ENCODE data around the gene PCDHGA2.
"Not testable (repeated sequence)": the region's sequence is repeated elsewhere in the genome, so short reads cannot be mapped to it uniquely, and the experiment has no call there.

PCDHGA2 gene

DNA sequence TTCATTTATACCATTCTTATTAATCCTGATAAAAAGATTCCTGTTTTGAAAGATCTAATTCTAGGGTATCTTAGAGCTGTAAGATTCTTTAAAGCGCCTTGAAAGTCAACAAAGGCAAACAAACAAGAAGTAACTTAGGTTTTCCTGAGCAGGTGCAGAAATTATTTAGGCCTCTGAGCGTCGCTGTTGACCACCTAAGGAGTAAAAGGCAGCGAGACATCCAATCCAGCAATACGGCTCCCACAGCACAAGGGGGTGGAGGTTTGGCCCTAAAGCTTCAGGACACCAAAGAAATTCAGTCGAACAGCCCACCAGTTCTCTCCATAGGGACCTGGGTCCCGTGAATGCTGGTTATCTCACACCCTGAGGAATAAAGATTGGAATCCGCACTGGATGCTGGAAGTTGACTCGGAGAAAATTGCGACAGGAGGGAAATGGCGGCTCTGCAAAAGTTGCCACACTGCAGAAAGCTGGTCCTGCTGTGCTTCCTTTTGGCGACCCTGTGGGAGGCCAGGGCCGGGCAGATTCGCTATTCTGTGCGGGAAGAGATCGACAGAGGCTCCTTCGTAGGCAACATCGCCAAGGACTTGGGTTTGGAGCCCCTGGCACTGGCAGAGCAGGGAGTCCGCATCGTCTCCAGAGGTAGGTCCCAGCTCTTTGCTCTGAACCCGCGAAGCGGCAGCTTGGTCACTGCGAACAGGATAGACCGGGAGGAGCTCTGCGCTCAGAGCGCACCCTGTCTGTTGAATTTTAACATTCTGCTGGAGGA lies at the start of gene PCDHGA2:
TSS of gene PCDHGA2 (plus strand) at position 223 of the 769 bp plus-strand sequence.
- DNase-seq: no peak

DNA sequence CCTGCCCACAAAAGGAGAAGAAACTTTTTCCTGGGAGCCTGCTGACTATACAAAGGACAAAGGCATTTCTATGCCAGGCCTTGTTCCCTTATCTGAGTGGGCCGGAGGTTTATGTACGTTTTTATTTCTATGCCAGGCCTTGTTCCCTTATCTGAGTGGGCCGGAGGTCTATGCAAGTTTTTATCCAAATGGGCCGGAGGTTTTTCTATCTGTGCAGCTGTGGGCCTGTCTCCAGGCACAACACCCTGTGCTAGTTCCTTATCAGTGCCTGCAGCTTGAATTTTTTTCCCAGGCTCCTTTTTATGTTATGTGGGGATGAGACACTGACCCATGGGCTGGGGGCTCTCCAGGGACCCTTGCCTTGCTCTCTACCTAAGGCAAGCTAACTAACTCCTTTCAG lies 40.2 kb upstream of the PCDHGA2 start:
- DNase-seq: no peak

DNA sequence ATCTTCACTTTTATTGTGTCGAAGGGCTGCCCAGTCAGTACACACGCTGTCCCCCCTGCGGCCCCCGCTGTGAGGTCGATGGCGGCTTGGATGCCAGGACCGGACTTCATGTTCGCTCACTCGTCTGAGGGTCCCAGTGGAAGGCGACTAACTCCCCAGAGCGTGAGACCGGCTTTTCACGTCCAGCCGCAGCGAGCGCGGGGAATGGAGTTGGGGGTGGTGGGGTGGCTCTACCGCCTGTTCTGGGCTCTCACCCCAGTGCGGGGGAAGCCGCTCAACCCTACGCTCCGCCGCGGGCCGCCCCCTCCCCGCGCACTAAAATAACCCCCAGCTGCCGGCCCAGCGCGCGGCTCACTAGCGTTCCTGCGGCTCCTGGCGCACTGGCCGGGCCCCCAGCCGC lies 34.8 kb upstream of the PCDHGA2 start, which contains the start of gene SLC25A2:
TSS of gene SLC25A2 (minus strand) at position 294 of the 400 bp plus-strand sequence. CDS start at position 110, 184 bp downstream.
- no peak for DNase-seq

DNA sequence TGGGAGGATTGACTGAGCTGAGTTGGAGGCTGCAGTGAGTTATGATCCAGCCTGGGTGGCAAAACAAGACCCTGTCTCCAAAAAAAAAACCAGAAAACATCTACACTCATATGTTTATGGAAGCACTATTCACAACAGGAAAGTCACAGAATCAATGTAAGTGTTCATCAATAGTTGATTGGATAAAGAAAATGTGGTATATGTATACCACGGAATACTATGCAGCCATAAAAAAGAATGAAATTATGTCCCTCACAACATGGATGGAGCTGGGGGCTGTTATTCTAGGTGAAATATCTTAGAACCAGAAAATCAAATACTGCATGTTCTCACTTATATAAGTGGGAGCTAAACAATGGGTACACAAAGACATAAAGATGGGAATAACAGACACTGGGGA lies 31.9 kb upstream of the PCDHGA2 start:
- no peak for DNase-seq

DNA sequence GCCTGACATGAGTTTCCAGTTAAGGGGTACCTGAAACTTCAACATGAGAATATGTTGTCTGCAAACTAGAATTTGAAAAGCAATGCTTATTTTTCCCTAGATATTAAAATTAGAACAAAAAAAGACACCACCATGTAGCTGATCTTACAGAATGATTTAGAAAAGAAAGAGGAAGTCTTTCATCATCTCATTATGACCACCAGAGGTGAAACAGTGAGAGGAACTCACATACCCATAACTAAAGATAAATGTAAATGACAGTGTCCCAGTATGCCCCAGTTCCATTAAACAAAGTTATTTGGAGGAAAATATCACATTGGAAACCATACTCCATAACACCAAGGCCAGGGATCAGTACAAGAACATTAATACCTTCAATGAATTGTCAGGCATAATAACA lies 24.8 kb upstream of the PCDHGA2 start:
- peak in 1 of 2 experiments; percentile 7 for DNase-seq

DNA sequence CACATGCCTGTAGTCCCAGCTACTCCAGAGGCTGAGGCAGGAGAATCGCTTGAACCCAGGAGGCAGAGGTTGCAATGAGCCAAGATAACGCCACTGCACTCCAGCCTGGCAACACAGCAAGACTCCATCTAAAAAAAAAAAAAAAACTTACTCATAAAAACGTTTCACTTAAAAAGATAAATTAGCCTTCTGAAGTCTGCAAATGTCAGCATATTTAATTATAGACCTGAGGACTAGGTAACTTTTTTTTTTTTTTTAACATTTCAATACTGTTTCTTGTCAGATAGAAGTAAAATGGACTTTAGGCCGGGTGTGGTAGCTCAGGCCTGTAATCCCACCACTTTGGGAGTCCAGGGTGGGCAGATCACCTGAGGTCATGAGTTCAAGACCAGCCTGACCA lies 21.6 kb upstream of the PCDHGA2 start:
- DNase-seq: not testable (repeated sequence)

DNA sequence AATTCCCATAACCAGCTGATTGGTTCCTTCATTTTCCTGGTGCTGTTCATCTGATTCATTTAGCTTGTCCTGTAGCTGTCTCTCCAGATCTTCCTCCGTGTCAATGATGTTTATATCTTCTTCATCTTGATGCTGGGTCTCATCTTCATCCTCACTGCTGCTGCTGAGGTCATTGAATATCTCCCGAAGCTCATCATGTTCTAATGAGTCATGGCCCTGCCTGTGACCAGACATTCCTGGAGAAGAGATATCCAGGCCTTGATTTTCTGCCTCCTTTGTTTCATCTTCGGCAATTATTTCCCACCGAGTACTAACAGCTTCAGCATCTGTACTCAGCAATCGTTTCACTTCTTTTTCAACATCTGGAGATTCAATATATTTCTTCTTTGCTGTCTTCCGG lies 19.4 kb upstream of the PCDHGA2 start:
- DNase-seq: no peak

DNA sequence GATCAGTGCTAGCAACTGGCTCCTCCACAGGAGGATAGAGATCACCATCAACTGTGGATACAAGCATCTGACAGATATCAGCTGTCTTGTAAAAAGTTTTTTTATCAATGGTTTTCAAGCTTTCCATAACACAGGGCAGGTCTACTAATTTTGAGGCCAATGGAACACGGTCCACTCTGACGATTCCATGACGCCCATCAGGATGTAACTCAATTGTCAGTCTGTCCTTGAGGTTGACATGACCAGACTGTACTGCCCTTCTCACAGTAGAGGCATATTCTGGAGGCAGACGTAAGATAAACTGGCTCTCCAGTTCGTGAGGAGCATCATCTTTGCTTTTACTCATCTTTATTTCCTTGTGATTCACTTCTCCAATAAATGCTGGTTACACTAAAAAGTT lies 18.9 kb upstream of the PCDHGA2 start:
- no peak for DNase-seq

DNA sequence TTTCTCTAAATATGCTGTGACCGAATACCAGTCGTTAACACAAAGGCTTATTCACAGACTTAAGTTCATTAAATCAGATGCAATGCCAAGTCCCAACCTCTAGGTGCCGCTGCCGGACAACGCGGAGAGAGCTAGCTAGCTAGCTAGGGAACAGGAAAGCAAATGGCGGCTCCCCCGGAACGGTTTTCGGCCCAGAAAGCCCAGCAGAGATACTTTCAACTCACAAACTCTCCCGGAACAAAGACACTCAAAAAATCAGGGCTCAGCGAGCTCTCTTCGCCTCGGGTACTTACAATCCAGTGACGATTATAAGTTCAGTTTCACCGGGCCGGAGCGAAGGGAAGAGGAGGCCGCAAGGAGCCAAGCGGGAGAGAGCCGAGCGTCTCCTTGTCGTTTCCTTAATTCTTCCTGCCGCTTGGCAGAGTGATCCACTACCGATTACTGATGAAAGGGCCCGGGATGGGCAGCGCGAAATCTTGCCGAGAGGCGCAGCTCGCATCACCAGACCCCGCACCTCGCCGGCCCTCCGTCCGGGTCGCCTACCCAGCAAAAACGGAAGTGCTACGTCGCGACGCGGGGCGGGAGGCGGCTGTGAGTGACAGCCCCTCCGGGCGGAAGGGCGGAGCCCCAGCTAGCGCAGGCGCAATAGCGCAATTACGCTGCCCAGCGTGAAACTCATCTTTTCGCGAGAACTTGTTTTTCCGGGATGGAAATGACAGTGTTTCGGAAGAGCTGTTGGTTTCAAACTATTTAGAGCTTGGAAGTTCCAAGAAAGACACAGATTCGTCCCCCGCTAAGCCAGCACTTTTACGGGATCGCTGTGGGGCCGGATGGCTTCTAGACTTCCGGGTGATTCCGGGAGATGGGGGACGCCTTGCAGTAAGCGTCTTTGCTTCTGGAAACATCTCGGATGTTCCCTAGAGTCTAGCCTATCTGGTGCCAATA lies 18.1 kb upstream of the PCDHGA2 start, which contains the start of gene TAF7:
TSS of gene TAF7 (minus strand) at position 560 of the 945 bp plus-strand sequence. CDS start 740 bp downstream, outside the sequence.
- DNase-seq: peak; percentile 81 to 84

DNA sequence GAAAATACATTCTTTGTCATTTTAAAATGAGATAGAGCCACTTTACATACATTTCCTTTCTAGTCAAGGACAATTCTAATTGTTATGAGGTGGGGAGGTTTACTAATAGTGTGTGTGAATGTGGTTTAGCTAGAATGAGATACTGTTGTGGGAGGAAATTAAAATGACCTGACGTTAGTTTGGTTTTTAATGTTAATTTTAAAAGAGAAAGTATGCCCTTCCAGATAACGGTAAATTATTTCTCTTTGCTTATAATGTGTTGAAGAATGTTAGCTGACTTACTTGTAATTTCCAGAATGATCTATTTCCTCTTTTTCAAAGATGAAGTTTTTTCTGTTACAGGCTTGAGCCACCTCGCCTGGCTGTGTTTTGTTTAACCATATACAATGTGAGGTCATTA lies 16.3 kb upstream of the PCDHGA2 start:
- no peak for DNase-seq

DNA sequence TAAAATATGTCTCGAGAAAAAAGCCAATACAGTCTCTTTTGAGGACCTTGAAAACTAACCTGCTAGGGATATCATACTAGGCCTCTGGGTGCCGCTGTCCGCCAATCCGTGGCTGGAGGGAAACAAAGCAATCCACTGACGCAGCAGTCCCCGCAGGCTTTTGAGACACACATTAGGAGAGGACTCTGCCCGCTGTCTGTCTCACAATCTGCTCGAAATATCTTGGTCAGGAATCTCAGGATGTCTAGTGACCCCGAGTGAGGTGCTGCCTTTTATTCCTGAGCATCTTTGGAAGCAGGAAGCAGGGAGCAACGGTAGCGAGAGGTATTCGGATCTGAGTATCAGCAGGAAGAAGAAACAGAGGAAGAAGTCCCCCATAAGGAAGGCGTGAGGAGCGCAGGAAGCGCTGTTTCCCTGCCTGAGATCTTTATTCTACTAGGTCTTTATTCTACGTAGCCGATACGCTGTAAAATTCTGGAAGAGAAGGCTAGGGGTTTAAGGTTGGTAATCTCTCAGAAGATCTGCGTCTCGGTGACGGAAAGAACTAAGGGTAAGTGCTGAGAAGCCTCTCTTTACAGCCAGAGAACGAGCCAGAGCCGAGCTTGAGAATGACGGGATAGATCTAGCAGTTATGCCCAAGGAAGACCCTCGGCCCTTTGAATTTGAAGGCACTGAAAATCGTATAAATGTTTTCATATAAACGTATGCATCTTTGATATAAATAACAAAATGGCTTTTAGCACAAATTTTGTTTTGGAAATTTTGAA lies 12.3 kb upstream of the PCDHGA2 start:
- no peak for DNase-seq

DNA sequence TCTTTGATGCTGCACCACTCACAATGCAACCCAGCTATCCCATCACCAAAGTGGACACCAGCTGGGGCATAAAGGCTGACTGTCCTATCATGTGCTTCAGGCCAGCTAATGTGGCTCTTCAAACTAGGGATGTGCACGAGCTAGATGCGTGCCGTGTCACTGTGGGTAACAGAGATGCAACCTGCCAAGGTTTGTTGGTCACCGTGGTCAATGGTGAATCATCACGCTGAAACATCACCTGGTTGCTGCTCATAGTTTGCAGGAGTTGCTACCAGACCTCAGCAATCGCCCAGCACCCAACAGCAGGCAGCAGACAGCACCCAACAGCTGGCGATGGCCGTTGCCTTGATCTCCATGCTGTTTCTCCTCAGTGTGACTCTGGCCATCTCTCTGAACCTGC lies 10.3 kb upstream of the PCDHGA2 start:
- DNase-seq: no peak

DNA sequence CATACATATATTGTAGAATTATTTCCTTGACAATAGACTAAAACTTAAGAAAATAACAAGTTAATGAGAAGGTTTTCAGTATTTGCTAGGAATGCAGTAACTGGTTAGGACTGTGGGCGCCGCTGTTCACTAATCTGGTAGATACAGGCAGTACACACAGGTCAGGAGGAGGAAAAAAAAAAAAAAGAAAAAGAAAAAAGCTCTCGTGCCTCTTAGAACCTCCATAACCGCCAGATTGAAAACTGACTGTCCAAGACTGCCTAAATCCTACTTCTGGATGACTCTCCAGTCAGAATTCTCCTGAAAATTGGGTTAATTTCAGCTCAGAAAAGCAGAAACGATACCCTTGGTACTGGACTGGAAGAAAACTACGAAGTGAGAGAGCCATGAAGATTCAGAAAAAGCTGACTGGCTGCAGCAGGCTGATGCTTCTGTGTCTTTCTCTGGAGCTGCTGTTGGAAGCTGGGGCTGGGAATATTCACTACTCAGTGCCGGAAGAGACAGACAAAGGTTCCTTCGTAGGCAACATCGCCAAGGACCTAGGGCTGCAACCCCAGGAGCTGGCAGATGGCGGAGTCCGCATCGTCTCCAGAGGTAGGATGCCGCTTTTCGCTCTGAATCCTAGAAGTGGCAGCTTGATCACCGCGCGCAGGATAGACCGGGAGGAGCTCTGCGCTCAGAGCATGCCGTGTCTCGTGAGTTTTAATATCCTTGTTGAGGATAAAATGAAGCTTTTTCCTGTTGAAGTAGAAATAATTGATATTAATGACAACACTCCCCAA lies 8.1 kb upstream of the PCDHGA2 start, which contains the start of gene PCDHGA1:
TSS of gene PCDHGA1 (plus strand) at position 216 of the 782 bp plus-strand sequence.
- DNase-seq: peak; percentile 19 to 28

DNA sequence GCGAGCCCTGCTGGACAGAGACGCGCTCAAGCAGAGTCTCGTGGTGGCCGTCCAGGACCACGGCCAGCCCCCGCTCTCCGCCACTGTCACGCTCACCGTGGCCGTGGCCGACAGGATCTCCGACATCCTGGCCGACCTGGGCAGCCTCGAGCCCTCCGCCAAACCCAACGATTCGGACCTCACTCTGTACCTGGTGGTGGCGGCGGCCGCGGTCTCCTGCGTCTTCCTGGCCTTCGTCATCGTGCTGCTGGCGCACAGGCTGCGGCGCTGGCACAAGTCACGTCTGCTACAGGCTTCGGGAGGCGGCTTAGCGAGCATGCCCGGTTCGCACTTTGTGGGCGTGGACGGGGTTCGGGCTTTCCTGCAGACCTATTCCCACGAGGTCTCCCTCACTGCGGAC lies 6.0 kb upstream of the PCDHGA2 start:
- DNase-seq: not testable (repeated sequence)

DNA sequence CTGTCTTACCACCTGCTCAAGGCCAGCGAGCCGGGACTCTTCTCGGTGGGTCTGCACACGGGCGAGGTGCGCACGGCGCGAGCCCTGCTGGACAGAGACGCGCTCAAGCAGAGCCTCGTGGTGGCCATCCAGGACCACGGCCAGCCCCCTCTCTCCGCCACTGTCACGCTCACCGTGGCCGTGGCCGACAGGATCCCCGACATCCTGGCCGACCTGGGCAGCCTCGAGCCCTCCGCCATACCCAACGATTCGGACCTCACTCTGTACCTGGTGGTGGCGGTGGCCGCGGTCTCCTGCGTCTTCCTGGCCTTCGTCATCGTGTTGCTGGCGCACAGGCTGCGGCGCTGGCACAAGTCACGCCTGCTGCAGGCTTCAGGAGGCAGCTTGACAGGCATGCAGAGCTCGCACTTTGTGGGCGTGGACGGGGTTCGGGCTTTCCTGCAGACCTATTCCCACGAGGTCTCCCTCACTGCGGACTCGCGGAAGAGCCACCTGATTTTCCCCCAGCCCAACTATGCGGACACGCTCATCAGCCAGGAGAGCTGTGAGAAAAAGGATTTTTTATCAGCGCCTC lies 2.3 kb downstream of the PCDHGA2 start:
- not testable (repeated sequence) for DNase-seq

DNA sequence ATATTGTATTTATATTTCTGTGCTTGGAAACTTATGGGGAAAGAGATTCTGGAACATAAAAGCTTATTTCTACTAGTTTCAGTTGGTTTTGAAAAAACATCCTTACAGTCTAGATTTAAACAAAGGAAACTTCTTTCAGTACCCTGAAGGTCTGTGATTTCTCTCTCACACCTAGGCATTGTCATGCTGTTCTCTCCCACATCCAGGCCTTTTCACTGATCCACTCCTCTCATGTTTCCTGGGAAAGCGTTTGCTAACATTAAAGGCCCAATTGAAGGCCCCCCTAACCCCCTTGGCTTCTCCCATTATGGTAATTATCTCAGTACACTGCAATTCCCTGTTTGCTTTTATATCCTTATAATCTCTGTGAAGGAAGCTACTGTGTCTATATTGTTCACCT lies 4.2 kb downstream of the PCDHGA2 start:
- DNase-seq: no peak

DNA sequence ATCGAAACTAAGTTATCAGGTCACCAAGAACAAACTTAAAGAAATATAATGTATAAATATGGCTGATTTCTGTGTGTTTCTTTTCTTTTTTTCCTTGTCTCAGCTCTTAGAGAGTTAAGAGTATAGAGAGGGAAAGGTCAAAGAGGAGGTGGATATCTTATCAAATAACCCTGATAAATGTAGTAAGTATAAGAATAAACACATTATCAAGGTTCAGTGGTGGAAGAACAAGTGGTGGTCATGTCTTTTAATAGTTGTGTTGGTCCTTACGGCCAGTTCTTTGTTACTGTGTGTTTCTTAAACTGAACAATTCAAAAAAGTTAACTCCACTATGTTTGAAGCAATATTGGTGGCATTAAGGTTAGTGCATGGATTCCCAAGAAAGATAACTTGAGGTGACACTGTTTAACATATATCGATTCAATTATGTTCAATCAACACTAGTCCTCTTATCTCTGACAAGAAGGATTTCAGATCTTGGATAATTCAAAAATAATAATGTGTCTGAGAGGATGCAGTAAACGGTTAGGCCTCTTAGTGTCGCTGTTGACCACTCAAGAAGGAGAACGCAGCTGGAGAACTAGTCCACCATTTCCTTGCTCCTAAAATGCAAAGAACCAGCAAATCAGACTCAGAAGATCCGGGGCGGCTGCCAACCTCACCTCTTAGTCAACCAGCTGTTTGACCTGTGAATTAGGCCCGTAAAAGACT lies 4.8 kb downstream of the PCDHGA2 start, which contains the start of gene PCDHGA3:
TSS of gene PCDHGA3 (plus strand) at position 588 of the 711 bp plus-strand sequence. CDS start 205 bp downstream, outside the sequence.
- no peak for DNase-seq

DNA sequence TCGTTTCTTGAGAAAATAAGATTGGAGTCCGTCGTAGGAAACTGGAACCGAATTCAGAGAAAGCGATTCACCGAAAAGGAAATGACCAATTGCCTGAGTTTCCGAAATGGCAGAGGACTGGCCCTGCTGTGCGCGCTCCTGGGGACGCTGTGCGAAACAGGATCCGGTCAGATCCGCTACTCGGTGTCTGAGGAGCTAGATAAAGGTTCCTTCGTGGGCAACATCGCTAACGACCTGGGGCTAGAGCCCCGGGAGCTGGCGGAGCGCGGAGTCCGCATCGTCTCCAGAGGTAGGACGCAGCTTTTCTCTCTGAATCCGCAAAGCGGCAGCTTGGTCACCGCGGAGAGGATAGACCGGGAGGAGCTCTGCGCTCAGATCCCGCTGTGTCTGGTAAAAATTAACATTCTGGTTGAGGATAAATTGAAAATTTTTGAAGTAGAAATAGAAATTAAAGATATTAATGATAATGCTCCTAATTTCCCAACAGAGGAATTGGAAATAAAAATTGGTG lies 5.4 kb downstream of the PCDHGA2 start:
- no peak for DNase-seq

DNA sequence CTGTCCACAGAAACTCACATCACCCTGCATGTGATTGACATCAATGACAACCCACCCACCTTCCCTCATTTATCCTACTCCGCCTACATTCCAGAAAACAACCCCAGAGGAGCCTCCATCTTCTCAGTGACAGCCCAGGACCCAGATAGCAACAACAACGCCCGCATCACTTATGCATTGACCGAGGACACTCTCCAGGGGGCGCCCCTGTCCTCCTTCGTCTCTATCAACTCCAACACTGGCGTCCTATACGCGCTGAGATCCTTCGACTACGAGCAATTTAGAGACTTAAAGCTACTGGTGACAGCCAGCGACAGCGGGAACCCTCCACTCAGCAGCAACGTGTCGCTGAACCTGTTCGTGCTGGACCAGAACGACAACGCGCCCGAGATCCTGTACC lies 6.8 kb downstream of the PCDHGA2 start:
- no peak for DNase-seq

DNA sequence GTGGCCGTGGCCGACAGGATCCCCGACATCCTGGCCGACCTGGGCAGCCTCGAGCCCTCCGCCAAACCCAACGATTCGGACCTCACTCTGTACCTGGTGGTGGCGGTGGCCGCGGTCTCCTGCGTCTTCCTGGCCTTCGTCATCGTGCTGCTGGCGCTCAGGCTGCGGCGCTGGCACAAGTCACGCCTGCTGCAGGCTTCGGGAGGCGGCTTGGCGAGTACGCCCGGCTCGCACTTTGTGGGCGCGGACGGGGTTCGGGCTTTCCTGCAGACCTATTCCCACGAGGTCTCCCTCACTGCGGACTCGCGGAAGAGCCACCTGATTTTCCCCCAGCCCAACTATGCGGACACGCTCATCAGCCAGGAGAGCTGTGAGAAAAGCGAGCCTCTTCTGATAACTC lies 7.5 kb downstream of the PCDHGA2 start:
- not testable (repeated sequence) for DNase-seq
